ENCODE data around the gene PSG7. TPM values are rescaled to one million over a fixed set of nuclear protein-coding genes. Genes with fewer than 3 reads are reported as not detected.
"Not testable (repeated sequence)": the region's sequence is repeated elsewhere in the genome, so short reads cannot be mapped to it uniquely, and the experiment has no call there.

PSG7 gene
- polyA plus RNA-seq, 3 donors from 2014 or later: not detected

- H3K27me3 Mint-ChIP-seq (ENCODE audit: low read depth in 3 of 3): peaks cover 5 to 11% (median 5%) of the 10 kb centered on the region in 3 donors
- H3K4me1 Mint-ChIP-seq, H3K27ac Mint-ChIP-seq, H3K9me3 Mint-ChIP-seq, DNase-seq, H3K36me3 Mint-ChIP-seq, H3K4me3 Mint-ChIP-seq: not testable (repeated sequence)
Measured at GRCh38 chr19:42898656-42899055, 38.4 kb downstream of the PSG7 start.

- not testable (repeated sequence) for H3K27ac Mint-ChIP-seq; DNase-seq; H3K36me3 Mint-ChIP-seq; H3K4me3 Mint-ChIP-seq; H3K27me3 Mint-ChIP-seq (ENCODE audit: low read depth in 3 of 3); H3K4me1 Mint-ChIP-seq
- peaks cover 0 to 13% (median 1%) of the 10 kb centered on the region in 6 donors for H3K9me3 Mint-ChIP-seq
Measured at GRCh38 chr19:42897729-42898128, 39.3 kb downstream of the PSG7 start.

- H3K4me1 Mint-ChIP-seq, H3K36me3 Mint-ChIP-seq, H3K4me3 Mint-ChIP-seq, H3K27ac Mint-ChIP-seq, DNase-seq: not testable (repeated sequence)
- H3K27me3 Mint-ChIP-seq (ENCODE audit: low read depth in 3 of 3): peaks cover 2 to 10% (median 7%) of the 10 kb centered on the region in 3 donors
- peaks cover 0 to 16% (median 6%) of the 10 kb centered on the region in 6 donors for H3K9me3 Mint-ChIP-seq
Measured at GRCh38 chr19:42890446-42890845, 46.6 kb downstream of the PSG7 start.

GRCh38 chr19:42887876-42888445 is 49.0 kb downstream of the PSG7 start:
- not testable (repeated sequence) for H3K27ac Mint-ChIP-seq, H3K4me1 Mint-ChIP-seq, H3K36me3 Mint-ChIP-seq, H3K4me3 Mint-ChIP-seq, DNase-seq
- Mint-ChIP-seq H3K9me3 (peaks cover 0 to 11% (median 5%) of the 10 kb centered on the region in 6 donors), H3K27me3 (ENCODE audit: low read depth in 3 of 3) (peaks cover 2 to 13% (median 9%) of the 10 kb centered on the region in 3 donors)

GRCh38 chr19:42882730-42883129 is 54.3 kb downstream of the PSG7 start:
- H3K36me3 Mint-ChIP-seq; H3K4me3 Mint-ChIP-seq; H3K27me3 Mint-ChIP-seq (ENCODE audit: low read depth in 3 of 3); H3K27ac Mint-ChIP-seq; DNase-seq; H3K9me3 Mint-ChIP-seq; H3K4me1 Mint-ChIP-seq: not testable (repeated sequence)

GRCh38 chr19:42882010-42882409 is 55.0 kb downstream of the PSG7 start:
- not testable (repeated sequence) for DNase-seq; H3K36me3 Mint-ChIP-seq; H3K27ac Mint-ChIP-seq; H3K27me3 Mint-ChIP-seq (ENCODE audit: low read depth in 3 of 3); H3K9me3 Mint-ChIP-seq; H3K4me3 Mint-ChIP-seq; H3K4me1 Mint-ChIP-seq

- H3K4me3 Mint-ChIP-seq; H3K4me1 Mint-ChIP-seq; H3K27ac Mint-ChIP-seq; H3K27me3 Mint-ChIP-seq (ENCODE audit: low read depth in 3 of 3); H3K9me3 Mint-ChIP-seq; H3K36me3 Mint-ChIP-seq; DNase-seq: not testable (repeated sequence)
Measured at GRCh38 chr19:42881279-42881678, 55.7 kb downstream of the PSG7 start.

GRCh38 chr19:42880621-42881020 is 56.4 kb downstream of the PSG7 start:
- not testable (repeated sequence) for H3K27me3 Mint-ChIP-seq (ENCODE audit: low read depth in 3 of 3); H3K27ac Mint-ChIP-seq; DNase-seq; H3K4me1 Mint-ChIP-seq; H3K4me3 Mint-ChIP-seq; H3K9me3 Mint-ChIP-seq; H3K36me3 Mint-ChIP-seq

- Mint-ChIP-seq H3K27me3 (ENCODE audit: low read depth in 3 of 3) (peaks cover 1 to 7% (median 4%) of the 10 kb centered on the region in 3 donors), H3K4me3 (no peak within 1 kb of the TSS), H3K27ac (no peak within 1 kb of the TSS), H3K4me1 (no peaks in the 10 kb centered on the region), H3K9me3 (no peaks in the 10 kb centered on the region), H3K36me3 (no peaks in the 10 kb centered on the region)
- DNase-seq: no peak
Measured at GRCh38 chr19:42879613-42880012, 57.4 kb downstream of the PSG7 start, which contains the start of gene PSG1. TSS of gene PSG1 (minus strand) at chr19:42879713. CDS start at chr19:42879581, 132 bp downstream.

- not testable (repeated sequence) for H3K27me3 Mint-ChIP-seq (ENCODE audit: low read depth in 3 of 3); H3K9me3 Mint-ChIP-seq; H3K27ac Mint-ChIP-seq; H3K36me3 Mint-ChIP-seq; DNase-seq; H3K4me1 Mint-ChIP-seq; H3K4me3 Mint-ChIP-seq
Measured at GRCh38 chr19:42876596-42876995, 60.4 kb downstream of the PSG7 start.

- H3K27ac Mint-ChIP-seq: peak overlapping the region in 1 of 6 donors; percentile 18
- H3K27me3 Mint-ChIP-seq (ENCODE audit: low read depth in 3 of 3); H3K36me3 Mint-ChIP-seq; H3K4me3 Mint-ChIP-seq; H3K4me1 Mint-ChIP-seq; DNase-seq; H3K9me3 Mint-ChIP-seq: not testable (repeated sequence)
Measured at GRCh38 chr19:42875881-42876280, 61.1 kb downstream of the PSG7 start.

- H3K27ac Mint-ChIP-seq; H3K36me3 Mint-ChIP-seq; H3K9me3 Mint-ChIP-seq; H3K4me3 Mint-ChIP-seq; H3K27me3 Mint-ChIP-seq (ENCODE audit: low read depth in 3 of 3); H3K4me1 Mint-ChIP-seq; DNase-seq: not testable (repeated sequence)
Measured at GRCh38 chr19:42874901-42875813, 61.9 kb downstream of the PSG7 start.

GRCh38 chr19:42874136-42874535 is 62.9 kb downstream of the PSG7 start:
- H3K36me3 Mint-ChIP-seq; H3K9me3 Mint-ChIP-seq; H3K27ac Mint-ChIP-seq; H3K4me3 Mint-ChIP-seq; H3K27me3 Mint-ChIP-seq (ENCODE audit: low read depth in 3 of 3); DNase-seq; H3K4me1 Mint-ChIP-seq: not testable (repeated sequence)
